T-helper 22 cell (primary cell): ENCODE results near the gene HES2.
"Not testable (repeated sequence)": the region's sequence is repeated elsewhere in the genome, so short reads cannot be mapped to it uniquely, and the experiment has no call there.

Source experiments
- DNase-seq: peaks from one replicate; pipeline ENCODE4 v3.0.0-alpha.2; 2020; ENCODE audit warnings: low read depth

Gene HES2

DNA sequence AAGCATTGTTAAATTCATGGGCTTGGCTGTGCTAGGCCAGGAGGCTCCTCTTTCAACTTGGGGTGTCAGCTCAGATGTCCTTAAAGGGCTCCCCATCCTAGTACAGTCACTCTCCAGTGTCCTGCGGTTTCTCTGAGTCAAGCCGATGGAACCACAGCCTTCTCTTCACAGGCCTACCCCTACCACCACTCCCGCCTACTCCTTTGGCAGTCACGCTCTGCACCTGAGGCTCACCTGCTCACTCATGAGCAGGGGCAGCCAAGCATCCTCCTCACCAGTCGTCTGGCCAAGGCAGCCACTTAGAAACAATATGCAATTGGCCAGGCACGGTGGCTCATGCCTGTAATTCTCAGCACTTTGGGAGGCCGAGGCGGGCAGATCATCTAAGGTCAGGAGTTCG, 29.7 kb downstream of the HES2 start:
- DNase-seq = no peak

DNA sequence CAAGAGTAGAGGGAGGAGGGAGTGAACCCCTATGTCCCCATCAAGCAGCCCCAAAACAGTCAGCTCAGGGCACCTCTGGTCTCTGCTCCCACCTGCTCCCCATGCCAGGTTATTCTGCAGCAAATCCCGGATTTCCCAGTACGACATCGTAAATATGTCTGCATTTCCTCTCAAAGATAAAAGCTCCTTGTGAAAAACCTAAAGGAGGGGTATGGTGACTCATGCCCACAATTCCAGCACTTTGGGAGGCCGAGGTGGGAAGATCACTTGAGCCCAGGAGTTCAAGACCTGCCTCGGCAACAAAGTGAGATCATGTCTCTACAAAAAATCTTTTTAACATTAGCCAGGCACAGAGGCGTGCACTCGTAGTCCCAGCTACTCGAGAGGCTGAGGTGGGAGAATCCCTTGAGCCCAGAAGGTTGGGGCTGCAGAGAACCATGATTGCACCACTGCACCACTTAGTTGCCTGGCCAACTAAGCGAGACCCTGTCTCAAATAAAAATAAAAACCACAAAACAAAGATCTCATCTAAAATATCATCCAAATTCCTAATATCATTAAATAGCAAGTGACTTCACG, 33.3 kb downstream of the HES2 start:
- no peak for DNase-seq

DNA sequence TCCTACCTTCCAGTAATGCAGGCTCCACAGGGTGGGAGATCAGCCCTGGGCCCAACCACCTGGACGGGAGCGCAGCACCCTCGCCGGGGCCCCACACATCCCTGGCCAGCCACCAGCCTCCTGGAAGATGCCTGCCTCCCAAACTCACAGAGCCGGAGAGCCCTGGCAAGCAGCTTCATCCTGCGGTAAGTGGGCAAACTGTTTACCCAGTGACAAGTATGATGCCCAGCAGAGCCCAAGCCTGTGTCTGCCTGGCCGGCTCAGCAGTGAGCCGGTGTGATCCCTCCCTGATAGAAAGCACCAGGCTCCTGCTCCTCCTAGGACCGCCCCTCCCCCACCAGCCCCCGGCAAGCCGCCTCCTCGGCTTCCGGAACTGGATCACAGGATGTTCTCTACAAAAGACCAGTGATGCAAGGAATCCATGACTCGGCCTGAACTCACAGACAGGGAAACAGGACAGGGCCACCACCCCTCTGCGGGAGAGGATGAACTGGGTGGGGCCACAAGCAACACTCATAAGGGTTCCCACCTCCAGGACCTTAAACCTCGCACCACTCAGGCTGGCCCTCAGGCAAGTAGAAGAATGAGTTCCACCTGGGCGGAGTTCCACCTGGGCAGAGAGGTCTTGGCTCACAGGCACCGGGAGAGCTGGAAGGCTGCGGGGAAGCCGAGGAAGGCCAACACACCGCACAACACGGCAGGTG, 34.1 kb downstream of the HES2 start:
- no peak for DNase-seq

DNA sequence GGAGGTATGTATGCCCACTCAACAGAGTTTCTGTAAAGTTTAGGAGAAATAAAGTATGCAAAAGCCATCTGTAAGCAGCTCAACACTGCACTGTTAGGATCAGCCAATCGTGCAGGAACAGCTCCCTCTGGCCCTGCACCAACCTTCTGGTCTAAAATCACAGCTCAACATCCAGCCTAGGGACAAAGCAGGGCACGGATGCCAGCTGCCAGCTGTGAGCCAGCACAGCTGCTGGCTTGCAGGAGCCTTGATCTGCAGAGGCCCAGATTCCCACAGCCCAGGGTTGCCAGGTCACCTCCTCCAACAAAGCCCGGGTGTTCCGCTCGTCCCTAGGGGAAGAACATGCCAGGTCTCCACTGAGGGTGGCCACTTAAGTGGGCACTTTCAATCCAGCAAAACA, 34.8 kb downstream of the HES2 start:
- DNase-seq = no peak

DNA sequence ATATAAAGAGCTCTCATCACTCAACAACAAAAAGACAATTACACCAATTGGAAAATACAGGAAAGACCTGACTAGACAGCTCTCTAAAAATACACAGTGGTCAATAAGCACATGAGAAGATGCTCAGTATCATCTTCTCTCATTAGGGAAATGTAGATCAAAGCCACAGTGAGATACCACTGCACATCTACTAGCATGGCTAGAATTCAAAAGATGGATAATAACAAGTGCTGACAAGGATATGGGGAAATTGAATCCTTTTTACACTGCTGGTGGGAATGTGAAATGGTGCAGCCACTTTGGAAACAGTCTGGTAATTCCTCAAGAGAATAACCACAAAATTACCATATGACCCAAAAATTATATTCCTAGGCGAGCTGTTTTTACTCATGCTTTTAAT, 35.6 kb downstream of the HES2 start:
- DNase-seq = no peak

DNA sequence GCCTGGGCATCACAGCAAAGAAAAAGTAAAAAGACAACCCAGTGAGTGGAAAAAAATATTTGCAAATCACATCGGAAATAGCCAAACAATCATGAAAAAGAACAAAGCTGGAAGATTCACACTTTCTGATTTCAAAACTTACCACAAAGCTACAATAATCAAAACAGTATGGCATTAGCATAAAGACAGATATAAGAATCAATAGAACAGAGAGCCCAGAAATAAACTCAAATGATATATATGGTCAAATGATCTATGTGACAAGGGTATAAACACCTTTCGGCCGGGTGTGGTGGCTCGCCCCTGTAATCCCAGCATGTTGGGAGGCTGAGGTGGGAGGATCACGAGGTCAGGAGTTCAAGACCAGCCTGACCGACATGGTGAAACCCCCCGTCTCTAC, 39.7 kb downstream of the HES2 start:
- DNase-seq = no peak

DNA sequence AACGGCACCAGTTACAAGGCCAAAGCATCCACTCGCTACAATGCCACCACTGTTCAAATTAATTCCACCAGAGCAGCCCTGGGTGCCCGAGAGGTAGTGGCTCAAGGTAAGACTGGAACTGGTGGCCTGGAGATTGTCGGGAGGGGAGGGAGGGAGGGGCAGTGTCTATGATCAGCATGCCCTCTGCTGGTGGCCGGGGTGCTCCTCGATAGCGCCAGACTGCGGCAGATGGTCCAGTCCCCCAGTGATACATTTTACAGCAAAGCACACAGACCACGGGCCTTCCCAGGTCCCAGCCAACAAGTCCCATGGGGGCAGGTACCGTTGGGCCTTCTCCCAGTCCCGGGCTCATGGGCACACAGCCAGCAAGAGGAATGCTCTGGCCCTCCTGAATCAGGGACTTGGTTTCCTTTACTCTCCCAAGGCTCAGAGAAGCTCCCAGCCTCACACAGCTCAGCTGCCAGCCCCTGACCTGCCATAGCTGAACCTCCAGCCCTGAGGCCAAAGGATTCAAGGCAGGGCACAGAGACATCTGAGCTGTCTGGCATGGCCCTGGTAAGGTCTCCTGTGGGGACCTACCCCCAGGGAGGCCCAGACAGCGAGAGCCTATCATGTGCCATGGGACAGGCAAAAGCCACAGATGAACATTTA, 41.5 kb downstream of the HES2 start:
- no peak for DNase-seq

DNA sequence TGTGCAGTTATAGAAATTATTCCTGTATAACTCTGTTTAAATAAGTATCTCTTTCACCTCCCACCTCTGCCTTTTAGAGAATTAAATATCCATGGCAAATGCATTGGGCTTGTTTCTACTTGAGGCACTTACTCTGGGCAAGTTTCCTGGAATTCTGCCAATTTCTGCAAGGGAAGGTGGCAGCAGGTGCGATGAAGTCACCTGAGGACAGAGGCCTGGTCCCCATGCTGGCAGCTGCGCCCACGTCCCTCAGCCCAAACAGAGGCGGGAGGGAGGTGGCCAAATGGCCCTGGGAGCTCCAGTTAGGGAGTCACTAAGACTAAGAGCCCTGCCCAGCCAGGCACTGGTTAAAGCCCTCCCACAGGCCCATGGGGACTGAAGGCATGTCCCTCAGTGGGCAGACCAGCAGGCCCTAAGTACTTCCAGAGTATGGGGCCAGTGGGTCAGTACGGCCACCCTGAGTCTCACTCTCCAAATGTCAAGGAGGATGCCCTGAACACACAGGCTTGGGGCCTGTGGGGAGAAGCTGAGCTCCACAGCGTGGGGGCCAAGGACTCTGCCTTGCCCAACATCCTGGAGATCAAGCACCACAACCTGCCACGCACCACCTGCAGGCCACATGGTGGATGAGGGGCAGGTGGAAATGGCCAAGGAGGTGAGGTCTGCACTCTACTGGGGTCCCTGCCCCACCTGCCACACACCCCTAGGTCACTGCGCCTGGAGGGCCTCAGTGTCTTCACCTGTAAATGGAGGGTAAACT, 45.6 kb downstream of the HES2 start:
- DNase-seq = no peak

DNA sequence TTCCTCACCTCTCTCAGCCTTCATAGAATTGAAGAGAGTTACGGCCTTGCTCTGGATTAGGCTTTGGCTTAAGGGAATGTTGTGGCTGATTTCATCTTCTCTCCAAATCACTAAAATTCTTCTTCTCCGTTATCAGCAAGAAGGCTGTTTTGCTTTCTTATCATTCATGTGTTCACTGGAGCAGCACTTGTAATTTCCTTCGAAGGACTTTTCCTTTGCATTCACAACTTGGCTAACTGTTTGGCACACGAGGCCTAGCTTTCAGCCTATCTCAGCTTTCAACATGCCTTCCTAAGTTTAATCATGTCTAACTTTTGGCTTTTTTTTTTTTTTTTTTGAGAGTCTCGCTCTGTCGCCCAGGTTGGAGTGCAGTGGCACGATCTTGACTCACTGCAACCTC, 47.5 kb downstream of the HES2 start:
- DNase-seq = not testable (repeated sequence)

DNA sequence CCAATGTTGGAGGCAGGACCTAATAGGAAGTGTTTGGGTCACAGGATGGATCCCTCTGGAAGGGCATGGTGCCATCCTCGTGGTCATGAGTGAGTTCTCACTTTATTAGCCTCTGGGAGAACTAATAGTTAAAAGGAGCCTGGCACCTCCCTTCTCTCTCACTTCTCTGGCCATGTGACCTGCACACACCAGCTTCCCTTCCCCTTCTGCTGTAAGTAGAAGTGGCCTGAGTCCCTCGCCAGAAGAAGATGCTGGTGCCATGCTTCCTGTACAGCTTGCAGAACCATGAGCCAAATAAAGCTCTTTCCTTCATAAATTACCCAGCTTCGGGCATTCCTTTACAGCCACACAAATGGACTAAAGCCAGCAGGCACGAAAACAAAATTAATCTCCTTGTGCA, 49.7 kb downstream of the HES2 start:
- no peak for DNase-seq

DNA sequence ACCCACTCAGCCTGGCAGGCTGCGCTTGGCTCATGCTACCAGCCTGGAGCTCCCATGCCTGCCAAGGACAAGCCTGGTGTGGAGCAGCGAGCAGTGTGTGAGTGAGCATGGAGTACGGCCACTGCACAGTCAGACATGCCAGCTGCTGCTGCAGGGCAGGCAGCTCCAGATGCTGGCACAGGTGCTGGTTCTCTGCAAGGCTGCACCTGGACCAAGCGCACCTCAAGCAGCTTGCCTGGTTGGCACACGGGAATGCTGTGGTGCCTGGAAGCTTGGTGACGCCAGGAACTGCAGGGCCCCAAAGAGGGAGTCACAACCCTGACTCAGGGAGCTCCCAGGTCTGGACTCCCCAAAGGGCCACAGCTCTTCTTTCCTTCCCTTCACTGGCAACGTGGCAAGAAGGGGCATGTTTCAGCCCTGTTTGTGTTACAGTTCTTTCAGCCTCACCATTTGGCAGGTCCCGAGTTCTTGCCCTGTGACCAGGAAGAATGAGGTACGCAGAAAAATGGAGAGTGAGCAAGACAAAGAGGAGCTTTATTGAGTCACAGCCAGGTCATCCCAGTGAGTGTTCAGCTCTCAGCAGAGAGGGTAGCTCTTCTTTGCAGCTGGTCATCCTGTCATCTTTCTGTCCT, 52.2 kb downstream of the HES2 start:
- DNase-seq = no peak

DNA sequence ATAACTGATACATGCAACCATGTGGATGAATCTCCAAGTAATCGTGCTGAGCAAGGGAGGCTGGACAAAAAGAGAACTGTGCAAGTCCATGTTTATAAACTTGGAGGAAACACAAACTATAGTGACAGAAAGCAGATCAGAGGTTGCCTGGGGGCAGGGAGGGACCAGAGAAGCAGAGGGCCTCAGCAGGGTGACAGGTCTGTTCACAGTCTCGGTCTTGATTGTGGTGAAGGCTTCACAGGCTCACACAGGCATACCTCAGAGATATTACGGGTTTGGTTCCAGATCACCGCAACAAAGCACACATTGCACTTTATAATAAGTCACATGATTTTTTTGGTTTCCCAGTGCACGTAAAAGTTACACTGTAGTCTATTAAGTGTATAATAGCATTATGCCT, 54.7 kb downstream of the HES2 start:
- no peak for DNase-seq

DNA sequence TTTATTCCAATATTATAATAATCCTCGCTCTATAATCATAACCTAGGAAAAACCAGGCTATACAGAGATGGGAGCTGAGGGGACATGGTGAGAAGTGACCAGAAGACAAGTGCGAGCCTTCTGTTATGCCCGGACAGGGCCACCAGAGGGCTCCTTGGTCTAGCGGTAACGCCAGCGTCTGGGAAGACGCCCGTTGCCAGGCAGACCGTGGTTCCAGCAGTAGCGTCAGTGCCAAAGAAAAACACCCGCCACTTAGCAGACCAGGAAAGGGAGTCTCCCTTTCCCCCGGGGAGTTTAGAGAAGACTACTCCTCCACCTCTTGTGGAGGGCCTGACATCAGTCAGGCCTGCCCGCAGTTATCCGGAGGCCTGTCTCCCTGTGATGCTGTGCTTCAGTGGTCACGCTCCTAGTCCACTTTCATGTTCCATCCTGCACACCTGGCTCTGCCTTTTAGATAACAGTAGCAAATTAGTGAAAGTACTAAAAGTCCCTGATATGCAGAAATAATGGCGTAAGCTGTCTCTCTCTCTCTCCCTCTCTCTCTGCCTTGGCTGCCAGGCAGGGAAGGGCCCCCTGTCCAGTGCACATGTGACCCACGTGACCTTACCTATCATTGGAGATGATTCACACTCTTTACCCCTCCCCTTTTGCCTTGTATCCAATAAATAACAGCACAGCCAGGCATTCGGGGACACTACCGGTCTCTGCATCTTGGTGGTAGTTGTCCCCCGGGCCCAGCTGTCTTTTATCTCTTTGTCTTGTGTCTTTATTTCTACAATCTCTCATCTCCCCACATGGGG, 56.4 kb downstream of the HES2 start:
- not testable (repeated sequence) for DNase-seq
